Parietal lobe (tissue), 2 donors: Measurements from ENCODE around the gene C1orf185. TPM values are rescaled to one million over a fixed set of nuclear protein-coding genes. Genes with fewer than 3 reads are reported as not detected.

Source experiments
- small RNA-seq: library from RNA; depleted of rRNA; stranded (forward); fragments of <200 nt; gene quantifications from one replicate; pipeline ENCODE3, GENCODE V24; 2014; ENCODE audit warnings: low replicate concordance
- total RNA-seq: library from RNA; depleted of rRNA; stranded (reverse); fragments of >200 nt; gene quantifications from one replicate; pipeline ENCODE4 v1.2.3, GENCODE V29; 2014

Gene C1orf185
- total RNA-seq, result not detected

DNA sequence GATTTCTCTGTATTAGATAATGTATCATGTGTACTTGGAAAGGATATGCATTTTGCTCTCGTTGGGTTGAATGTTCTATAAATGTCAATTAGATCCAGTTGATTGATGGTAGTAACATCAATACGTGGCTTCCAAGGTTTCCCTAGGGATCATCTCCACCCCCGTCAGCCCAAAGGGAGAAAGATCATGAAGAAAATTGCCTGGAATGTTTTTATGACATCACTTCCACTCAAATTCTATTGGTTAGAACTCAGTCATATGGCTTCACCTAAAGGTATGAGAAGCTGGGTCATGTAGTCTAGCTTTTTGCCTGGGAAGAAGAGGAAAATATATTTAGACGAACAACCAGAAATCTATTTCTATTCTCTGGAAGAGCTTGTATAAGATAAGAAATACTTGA lies at the start of gene C1orf185:
TSS of gene C1orf185 (plus strand) at position 253 of the 400 bp plus-strand sequence. CDS start at position 259, 6 bp downstream.

Small RNA genes lying within 50 kb of the gene (small RNA-seq; reads per million reads assigned to genes)
- gene MIR4421, result not detected
- not detected for gene MIR6500
- gene RF00019, result not detected

Other genes starting within 250 kb of the C1orf185 start
- 53.2 TPM for gene FAF1, start 142.0 kb upstream of the C1orf185 start, total RNA-seq
- gene CDKN2C, start 132.0 kb upstream of the C1orf185 start, total RNA-seq, result 4.7 TPM
- 147 TPM for gene RNF11, start 134.0 kb downstream of the C1orf185 start, total RNA-seq
- 0.94 TPM for gene TTC39A, start 228.3 kb downstream of the C1orf185 start, total RNA-seq